ENCODE measurements around the gene EPHA1.

The EPHA1 gene

GRCh38 chr7:143356414-143357050, 52.1 kb downstream of the EPHA1 start:
- no peak for TF ChIP-seq CTCF (IDR thresholded peaks at IDR 0.05)
- TF ChIP-seq ZFX (IDR thresholded peaks at IDR 0.05; ENCODE audit: borderline replicate concordance), result no peak
- H3K27ac ChIP-seq, result no peak overlapping the region

GRCh38 chr7:143355450-143356385, 52.9 kb downstream of the EPHA1 start:
- no peak overlapping the region for H3K27ac ChIP-seq
- no peak for TF ChIP-seq CTCF (IDR thresholded peaks at IDR 0.05)
- no peak for TF ChIP-seq ZFX (IDR thresholded peaks at IDR 0.05; ENCODE audit: borderline replicate concordance)

- no peak overlapping the region for H3K27ac ChIP-seq
- TF ChIP-seq CTCF (IDR thresholded peaks at IDR 0.05), result no peak
Observed at GRCh38 chr7:143354965-143355364, 53.7 kb downstream of the EPHA1 start.

- no peak for TF ChIP-seq CTCF (IDR thresholded peaks at IDR 0.05)
- no peak for TF ChIP-seq ZFX (IDR thresholded peaks at IDR 0.05; ENCODE audit: borderline replicate concordance)
- no peak overlapping the region for H3K27ac ChIP-seq
Observed at GRCh38 chr7:143354376-143354775, 54.3 kb downstream of the EPHA1 start.

- H3K27ac ChIP-seq, result no peak overlapping the region
- TF ChIP-seq ZFX (IDR thresholded peaks at IDR 0.05; ENCODE audit: borderline replicate concordance), result no peak
- TF ChIP-seq CTCF (IDR thresholded peaks at IDR 0.05), result no peak
Observed at GRCh38 chr7:143352531-143353002, 56.1 kb downstream of the EPHA1 start.

- no peak for TF ChIP-seq CTCF (IDR thresholded peaks at IDR 0.05)
- no peak for TF ChIP-seq ZFX (IDR thresholded peaks at IDR 0.05; ENCODE audit: borderline replicate concordance)
- no peak overlapping the region for H3K27ac ChIP-seq
Observed at GRCh38 chr7:143351574-143351973, 57.1 kb downstream of the EPHA1 start.

- no peak for TF ChIP-seq CTCF (IDR thresholded peaks at IDR 0.05)
- TF ChIP-seq ZFX (IDR thresholded peaks at IDR 0.05; ENCODE audit: borderline replicate concordance), result no peak
- no peak overlapping the region for H3K27ac ChIP-seq
Observed at GRCh38 chr7:143351060-143351459, 57.6 kb downstream of the EPHA1 start.
